ENCODE measurements around the gene SLC7A7.
"Not testable (repeated sequence)": the region's sequence is repeated elsewhere in the genome, so short reads cannot be mapped to it uniquely, and the experiment has no call there.

SLC7A7 gene

DNA sequence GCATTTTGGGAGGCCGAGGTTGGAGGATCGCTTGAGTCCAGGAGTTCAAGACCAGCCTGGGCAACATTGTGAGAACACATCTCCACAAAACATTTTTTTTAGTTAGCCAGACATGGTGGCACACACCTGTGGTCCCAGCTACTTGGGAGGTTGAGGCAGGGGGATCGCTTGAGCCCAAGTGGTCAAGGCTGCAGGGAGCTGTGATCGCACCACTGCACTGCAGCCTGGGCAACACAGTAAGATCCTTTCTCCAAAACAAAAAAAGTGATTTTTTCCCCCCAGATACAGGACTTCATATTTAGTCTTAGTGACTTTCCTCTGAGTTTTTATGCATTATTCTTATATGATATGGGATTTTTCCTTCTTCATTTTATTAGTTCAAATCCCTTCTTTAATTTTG is 28.6 kb downstream of the SLC7A7 start:
- FAIRE-seq: no peak

DNA sequence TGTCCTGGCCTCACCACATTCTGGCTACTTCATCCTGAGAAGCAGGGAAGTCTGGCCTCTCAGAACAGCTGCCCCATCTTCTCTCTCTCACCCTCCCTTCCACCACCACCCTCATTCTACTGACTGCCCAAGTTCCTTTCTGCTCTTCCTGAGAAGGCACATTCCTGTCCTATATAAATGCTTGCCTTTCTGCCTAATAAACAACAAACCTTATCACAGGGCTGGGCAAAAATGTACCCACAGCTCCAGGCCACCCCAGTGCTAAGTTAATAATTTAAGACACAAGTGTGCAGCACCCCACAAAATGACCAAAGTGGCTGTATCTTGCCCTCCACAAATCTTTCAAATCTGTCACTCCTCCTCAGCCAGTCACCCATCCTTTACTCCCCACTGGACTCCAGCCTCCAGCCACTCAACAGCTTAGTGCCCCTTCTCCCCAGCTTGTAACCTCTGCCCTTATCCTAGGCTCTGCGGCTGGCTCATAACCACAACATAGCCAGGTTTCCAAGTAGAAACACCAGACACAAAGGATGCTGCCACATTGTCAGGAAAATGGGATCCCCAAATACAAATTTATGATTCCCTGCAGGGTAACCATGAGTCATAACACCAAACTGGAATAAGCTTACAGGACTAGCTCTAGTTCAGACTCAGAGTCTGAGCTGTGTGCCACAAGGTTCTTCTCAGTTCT is 33.8 kb downstream of the SLC7A7 start:
- FAIRE-seq: no peak

DNA sequence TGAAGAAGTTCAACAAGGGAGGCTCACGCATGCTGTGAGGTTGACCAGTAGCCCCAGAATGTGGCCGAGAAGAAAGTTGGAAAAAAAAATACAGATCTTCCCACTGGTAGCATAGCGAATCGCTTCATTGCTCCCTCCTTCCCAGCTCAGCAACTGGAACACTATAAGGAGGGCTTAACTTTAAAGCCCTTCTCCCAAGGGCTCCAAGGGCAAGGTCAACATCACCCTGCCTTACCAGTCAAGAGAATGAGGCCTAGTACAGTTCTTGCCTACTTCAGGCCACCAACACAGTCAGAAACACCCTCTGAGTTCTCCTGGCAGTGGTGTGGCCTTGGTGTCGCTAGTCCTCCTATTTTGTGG is 34.3 kb downstream of the SLC7A7 start:
- no peak for FAIRE-seq

DNA sequence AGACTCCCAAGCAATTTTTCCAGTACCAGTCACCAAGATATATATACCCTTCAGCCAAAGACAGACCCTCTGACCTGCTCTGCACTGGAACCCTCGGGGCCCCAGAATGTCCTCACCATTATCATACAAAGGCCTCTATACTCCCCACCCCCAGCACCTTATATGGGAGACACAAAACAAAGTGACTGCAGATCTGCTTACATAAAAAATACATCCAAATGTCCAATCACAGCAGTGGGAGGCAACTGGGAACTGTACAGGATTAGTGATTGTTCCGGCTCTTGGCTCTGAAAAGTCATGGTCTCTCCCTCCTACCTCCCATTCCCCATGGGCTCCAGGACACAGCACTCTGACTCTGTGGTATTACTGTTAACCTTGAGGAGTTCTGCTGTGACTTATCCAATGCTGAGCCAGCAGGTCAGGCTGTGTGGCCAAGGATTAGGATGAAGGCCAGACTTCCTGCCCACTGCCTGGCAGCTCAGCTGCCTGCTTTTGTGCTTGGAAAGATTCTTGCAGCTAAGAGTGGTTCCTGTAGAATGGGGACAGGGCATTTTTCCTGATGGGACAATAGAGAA is 35.0 kb downstream of the SLC7A7 start:
- FAIRE-seq: no peak

DNA sequence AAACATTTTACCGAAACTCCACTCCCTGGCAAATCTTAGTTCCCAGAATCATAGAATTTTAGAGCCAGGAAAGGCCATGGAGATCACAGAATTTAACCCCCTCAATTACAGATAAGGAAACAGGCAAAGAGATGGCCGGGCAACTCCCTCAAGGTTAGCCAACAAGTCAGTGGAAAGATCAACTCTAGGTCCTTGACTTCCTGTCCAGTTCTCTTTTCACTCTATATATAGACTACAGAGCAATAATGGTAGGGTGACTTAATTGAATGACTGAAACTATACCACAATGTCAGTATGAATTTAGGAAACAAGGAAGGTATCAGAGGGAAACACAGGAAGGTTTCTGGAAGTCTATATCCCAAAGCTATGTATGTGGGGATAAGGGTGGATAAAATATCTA is 37.2 kb downstream of the SLC7A7 start:
- no peak for FAIRE-seq

DNA sequence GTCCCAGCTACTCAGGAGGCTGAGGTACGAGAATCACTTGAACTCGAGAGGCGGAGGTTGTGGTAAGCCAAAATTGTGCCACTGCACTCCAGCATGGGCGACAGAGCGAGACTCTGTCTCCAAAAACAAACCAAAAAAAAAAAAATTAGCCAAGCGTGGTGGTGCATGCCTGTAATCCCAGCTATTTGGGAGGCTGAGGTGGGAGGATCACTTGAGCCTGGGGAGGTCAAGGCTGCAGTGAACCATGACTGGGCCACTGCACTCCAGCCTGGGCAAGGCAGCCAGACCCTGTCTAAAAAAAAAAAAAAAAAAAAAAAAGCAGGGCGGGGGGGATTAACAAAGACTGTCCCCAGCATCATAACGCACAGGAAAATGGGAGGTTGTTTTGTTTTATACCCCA is 38.4 kb downstream of the SLC7A7 start:
- FAIRE-seq: not testable (repeated sequence)

DNA sequence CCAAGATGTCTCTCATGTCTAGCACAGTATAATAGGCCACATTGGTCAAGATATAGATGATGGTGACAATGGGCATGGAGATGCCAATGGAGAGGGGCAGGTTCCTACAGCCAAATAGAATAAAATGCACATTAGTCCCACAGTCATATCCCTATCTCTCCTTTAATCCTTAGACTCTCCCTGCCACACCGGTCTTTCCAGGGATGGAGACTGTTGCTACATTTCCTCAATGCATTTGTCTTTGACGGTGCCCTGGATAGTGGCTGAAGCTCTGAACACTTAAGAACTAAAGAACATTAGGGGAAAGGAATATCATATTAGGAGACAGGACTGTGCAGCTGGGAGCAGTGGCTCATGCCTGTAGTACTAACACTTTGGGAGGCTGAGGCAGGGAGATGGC is 39.0 kb downstream of the SLC7A7 start:
- no peak for FAIRE-seq

DNA sequence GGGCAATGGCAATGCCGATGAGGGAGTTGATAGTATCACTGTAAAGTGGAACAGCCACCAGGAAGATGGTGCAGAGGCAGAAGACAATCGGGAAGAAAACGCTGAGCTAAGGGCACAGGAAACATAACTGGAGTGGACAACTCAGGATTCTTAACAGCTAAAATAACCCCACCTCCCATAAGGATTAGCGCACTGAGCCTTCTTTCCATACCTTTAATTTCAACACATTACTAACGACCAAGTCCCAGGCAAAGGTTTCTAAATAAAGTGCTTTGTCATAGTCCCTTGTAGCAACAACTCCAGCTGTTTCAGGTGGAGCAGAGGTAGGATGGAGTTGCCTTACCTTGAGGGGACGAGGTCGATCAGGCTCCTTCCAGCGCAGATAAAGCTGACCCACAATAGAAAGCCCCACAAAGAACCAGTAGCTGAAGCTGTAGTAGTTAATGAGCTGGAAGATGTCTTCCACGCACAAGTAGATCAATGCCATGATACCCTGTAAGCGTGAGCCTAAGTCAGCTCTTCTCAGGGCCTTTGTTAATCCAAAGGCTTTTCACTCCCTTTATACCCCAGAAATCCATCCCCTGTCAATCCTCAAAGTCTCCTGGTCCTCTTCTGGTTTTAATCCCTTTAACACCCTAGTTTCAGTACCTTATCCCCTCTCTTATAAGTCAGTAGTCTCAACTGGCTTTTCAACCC is 41.1 kb downstream of the SLC7A7 start:
- FAIRE-seq: no peak

DNA sequence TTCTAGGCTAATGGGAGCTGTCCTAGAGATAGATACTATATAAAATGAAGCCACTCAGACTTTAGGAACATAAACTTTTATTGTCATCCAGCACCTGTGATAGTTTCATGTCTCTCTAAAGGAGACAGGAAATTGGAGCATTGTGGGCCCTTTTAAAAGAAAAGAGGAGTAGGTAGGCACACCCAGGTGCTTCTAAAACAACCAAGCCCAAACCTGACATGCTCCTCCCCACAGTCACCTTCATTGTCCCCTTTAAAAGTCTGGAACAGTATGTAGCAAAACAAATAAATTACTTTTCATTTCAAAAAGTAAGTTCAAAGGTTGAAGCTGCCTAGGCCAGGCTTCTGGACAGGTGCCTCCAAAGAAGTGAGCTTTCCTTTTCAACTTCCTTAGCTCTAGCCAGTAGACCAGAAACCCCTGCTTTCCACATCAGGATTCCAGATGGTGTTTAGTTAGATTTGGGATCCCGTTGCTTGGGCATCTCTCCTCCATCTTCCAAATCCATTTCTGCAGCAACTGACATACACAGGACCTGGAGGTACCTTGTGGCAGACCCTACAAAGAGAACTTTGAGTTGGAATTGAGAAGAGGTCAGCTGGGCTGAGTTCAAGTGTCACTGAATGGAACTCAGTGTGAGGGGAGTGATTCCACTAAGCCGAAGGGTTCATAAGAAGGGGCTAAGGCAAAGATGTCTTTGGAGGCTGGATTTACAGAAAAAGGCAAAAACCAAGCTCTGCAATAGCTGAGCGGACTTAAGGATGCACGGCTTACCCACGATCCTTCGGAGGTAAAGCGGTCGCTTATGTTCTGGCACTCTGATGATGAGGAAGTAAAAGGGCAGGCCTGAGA is 41.8 kb downstream of the SLC7A7 start:
- no peak for FAIRE-seq

DNA sequence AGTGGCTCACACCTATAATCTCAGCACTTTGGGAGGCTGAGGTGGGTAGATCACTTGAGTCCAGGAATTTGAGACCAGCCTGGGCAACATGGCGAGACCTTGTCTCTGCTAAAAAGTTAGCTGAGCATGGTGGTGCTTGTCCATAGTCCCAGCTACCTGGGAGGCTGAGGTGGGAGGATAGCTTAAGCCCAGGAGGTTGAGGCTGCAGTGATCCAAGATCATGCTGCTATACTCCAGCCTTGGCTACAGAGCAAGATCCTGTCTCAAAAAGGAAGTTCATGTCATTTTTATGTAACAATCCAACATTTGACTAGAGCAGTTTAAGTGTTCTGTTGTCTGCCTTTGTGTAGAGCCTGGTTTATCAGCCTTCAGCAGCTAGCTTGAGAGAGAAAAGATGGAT is 42.5 kb downstream of the SLC7A7 start:
- no peak for FAIRE-seq

DNA sequence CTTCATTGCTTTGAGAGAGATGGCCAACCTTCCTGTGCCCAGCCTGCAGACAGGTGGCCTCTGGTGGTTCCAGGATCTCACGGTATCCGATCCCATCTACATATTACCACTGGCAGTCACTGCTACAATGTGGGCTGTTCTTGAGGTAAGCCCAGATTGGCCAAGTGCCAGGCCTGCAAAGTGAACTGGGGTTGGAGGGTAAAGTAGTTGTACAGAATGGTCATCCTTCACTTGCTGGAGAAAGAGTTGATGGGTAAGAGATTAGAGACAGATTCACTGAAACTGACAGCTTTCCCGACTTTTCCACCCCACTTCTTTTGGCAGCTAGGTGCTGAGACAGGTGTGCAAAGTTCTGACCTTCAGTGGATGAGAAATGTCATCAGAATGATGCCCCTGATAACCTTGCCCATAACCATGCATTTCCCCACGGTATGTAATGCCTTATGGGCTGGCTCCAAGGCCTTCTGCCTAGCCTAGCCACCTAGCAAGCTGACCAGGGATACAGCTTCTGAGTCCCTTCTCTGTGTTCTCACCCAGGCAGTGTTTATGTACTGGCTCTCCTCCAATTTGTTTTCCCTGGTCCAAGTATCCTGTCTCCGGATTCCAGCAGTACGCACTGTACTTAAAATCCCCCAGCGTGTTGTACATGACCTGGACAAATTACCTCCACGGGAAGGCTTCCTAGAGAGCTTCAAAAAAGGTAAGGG is 44.6 kb downstream of the SLC7A7 start:
- no peak for FAIRE-seq

DNA sequence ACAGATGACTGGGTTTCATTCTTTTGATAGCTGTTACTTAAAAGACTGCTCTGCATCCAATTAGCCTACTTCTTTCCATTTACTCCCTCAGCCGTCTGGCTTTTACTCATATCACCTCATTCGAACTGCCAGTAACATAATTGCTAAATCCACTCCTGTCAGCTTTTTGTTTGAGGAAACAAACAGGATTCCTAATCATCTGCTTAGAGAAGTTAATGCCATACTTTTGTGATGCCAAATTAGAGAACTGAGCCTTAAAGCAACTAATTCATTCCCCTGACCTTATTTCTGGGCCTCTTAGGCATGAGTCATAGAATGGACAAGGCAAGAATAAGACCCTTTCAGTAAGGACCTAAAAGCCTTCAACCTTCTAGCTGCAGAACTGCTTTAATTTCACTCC is 45.9 kb downstream of the SLC7A7 start:
- FAIRE-seq: no peak

DNA sequence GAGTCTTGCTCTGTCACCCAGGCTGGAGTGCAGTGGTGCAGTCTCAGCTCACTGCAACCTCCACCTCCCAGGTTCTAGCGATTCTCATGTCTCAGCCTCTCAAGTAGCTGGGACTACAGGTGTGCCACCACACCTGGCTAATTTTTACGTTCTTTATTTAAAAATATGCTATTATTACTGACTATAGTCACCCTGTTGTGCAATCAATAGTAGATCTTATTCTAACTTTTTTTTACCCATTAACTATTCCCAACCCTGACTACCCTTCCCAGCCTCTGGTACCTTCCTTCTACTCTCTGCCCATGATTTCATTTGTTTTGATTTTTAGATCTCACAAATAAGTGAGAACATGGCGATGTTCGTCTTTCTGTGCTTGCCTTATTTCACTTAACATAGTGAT is 46.3 kb downstream of the SLC7A7 start:
- FAIRE-seq: no peak

DNA sequence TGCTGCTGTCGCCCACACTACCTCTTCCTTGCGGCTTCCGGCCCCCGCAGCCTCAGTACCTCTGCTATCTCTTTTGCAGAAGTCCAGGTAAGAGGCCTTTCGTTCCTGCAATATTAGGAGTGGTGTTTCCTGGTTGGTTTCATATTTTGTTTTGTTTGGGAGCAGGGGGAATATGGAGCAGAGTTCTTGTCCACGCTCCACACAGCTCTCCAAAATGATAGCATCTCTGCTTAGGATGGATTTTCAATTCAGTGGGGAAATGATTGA is 48.0 kb downstream of the SLC7A7 start:
- no peak for FAIRE-seq

DNA sequence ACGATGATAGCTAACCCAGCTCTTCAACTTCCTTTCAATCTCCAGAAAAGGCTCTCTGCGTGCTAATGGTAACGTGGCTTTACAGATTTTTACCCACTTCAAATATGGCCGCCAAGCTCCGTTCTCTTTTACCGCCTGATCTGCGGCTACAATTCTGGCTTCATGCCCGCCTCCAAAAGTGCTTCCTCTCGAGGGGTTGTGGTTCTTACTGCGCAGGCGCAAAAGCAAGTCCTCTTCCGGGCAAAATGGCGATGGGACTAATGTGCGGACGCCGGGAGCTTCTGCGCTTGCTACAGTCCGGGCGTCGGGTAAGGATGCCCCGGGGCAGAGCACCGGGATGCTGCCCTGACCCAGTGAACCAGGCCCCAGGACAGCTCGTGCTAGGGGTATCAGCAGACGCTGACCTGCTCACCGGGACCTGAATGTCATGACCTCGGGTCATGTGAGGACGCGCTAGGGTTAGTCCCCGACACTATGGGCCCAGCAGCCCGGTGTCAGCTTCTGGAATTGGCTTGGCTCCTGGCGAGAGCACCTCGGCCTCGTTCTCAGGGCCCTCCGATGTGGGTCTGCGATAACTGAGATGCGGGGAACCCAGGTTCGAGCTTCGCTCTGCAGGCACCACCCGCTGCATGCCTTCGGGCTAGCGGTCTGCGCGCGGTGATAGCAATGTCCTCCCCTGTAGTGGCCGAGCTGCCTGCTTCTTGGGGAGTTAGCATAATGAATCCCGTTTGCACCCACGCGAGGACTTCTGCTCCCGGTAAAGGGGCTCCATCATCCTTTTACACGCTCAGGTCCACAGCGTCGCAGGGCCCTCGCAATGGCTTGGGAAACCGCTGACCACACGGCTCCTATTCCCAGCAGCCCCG is 48.5 kb downstream of the SLC7A7 start, which contains the start of gene OXA1L:
TSS of gene OXA1L (plus strand) at position 232 of the 866 bp plus-strand sequence. CDS start at position 246, 14 bp downstream.
- no peak for FAIRE-seq

DNA sequence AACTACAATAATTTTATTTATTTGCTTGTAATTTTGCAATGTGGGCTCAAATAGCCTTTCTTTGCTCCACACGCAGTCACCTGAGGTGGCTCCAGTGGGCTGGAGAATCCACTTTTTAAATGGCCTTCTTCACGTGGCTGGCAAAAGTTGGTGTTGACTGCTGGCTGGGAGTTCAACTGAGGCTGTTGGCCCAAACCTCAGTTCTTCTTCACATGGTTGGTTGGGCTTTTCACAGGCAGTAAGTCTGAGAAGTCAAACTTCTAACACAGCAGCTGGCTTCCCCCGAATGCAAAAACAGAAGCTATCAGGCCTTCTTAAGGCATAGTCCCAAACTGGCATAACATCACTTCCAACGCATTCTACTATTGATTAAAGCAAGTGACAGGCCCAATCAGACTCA is 50.9 kb downstream of the SLC7A7 start:
- no peak for FAIRE-seq

DNA sequence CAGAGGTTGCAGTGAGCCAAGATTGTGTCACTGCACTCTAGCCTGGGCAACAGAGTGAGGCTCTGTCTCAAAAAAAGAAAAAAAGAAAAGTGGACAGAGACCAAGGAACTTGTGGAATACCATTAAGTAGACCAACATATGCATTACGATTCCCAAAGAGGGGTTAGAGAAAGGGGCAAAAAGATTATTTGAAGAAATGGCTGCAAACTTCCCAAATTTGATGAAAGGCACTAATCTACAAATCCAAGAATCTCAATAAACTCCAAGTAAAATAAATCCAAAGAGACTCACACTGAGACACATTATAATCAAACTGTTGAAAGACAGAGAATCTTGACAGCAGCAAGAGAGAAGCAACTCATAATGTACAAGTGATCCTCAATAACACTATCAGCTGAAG is 53.5 kb downstream of the SLC7A7 start:
- FAIRE-seq: no peak

DNA sequence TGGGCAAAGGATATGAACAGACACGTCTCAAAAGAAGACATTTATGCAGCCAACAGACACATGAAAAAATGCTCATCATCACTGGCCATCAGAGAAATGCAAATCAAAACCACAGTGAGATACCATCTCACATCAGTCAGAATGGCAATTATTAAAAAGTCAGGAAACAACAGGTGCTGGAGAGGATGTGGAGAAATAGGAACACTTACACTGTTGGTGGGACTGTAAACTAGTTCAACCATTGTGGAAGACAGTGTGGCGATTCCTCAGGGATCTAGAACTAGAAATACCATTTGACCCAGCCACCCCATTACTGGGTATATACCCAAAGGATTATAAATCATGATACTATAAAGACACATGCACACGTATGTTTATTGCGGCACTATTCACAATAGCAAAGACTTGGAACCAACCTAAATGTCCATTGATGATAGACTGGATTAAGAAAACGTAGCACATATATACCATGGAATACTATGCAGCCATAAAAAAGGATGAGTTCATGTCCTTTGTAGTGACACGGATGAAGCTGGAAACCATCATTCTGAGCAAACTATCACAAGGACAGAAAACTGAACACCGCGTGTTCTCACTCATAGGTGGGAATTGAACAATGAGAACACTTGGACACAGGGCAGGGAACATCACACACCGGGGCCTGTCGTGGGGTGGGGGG is 57.1 kb downstream of the SLC7A7 start:
- not testable (repeated sequence) for FAIRE-seq

DNA sequence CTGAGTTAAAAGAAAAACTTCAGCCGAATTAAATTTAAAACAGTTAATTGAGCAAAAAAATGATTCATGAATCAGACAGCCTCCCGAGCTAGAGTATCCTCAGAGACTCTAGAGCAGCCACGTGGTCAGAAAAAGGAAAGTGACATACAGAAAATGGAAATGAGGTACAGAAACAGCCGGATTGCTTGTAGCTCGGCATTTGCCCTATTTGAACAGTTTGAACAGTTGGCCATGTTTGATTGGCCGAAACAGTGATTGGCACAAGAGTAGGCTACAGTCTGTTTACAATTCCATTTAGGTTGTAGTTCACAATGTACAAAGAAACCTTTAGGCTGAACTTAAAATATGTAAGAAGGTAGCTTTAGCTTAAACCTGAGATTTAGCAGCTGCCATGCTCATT is 61.6 kb downstream of the SLC7A7 start:
- FAIRE-seq: no peak

DNA sequence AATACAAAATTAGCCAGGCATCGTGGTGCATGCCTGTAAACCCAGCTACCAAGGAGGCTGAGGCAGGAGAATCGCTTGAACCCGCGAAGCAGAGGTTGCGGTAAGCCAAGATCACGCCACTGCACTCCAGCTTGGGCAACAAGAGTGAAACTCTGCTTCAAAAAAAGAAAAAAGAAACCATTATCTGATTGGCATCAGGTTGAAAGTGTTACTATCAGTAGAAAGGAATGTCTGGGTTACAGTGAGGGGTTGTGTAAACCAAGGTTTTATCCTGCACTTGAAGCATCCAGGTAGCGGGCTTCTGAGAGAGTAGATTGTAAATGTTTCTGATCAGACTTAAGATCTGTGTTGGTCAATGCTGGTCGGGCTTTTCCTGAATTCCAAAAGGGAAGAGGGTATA is 62.8 kb downstream of the SLC7A7 start:
- FAIRE-seq: no peak

DNA sequence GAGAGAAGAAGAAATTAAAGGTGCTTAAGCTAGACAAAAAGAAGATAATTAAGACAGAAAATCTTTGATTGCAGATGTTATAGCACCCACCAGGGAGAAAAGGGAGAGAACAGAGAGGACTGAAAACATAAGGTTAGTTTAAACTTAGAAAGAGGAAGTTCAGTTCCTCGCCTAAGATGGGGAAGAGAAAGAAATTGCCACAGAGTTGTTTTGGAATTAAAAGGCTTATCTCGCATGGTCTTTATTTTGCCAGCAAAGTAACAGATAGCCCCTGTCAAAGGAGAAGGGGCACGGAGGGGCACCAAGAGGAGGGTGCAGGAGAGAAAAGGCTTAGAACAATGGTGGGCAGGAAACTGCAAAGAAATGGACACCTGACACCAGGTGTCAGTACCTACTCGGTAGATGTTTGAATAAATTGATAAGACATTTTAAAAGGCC is 66.6 kb downstream of the SLC7A7 start:
- no peak for FAIRE-seq

All from colon (tissue), 2 donors.